Mesenchymal stem cell (in vitro differentiated cells and primary cell): ENCODE measurements around the gene NRP2. TPM values are rescaled to one million over a fixed set of nuclear protein-coding genes. Genes with fewer than 3 reads are reported as not detected.

Experiments
- DNase-seq: peaks from one replicate; pipeline ENCODE4 v3.0.0-alpha.2; 2013
- H2AFZ ChIP-seq: one replicate; pipeline ENCODE4 v1.6.1; 2013; ENCODE audit warnings: low read depth, mild to moderate bottlenecking, control low read depth, inconsistent platforms, low read length, moderate library complexity
- H2AK5ac ChIP-seq: 2 replicates; pipeline ENCODE4 v1.6.1; 2013; ENCODE audit warnings: low read length, moderate library complexity, mild to moderate bottlenecking, inconsistent platforms; ENCODE audit not compliant: severe bottlenecking
- H2BK120ac ChIP-seq: one replicate; pipeline ENCODE4 v1.6.1; 2013; ENCODE audit warnings: low read depth, mild to moderate bottlenecking, inconsistent platforms, low read length, moderate library complexity
- H2BK12ac ChIP-seq, 2 experiments: one replicate each; pipeline ENCODE4 v1.6.1; 2013; ENCODE audit warnings: inconsistent platforms in 2 of 2, low read length in 2 of 2, mild to moderate bottlenecking in 2 of 2, moderate library complexity in 2 of 2, control low read depth in 1 of 2
- H2BK15ac ChIP-seq: one replicate; pipeline ENCODE4 v1.6.1; 2013; ENCODE audit warnings: mild to moderate bottlenecking, low read depth, inconsistent platforms; ENCODE audit not compliant: poor library complexity, severe bottlenecking
- H2BK5ac ChIP-seq: 2 replicates; pipeline ENCODE4 v1.6.1; 2013; ENCODE audit warnings: low read depth, mild to moderate bottlenecking, low read length, control low read depth, inconsistent platforms; ENCODE audit not compliant: poor library complexity, severe bottlenecking
- H3K14ac ChIP-seq, 2 experiments: one replicate each; pipeline ENCODE4 v1.6.1; 2013; ENCODE audit warnings: inconsistent platforms in 2 of 2, low read length in 2 of 2, control low read depth in 1 of 2, mild to moderate bottlenecking in 1 of 2, moderate library complexity in 1 of 2
- H3K18ac ChIP-seq, 2 experiments: one replicate each; pipeline ENCODE4 v1.6.1; 2013; ENCODE audit warnings: inconsistent platforms in 2 of 2, low read length in 2 of 2, control low read depth in 1 of 2, low read depth in 1 of 2, mild to moderate bottlenecking in 1 of 2
- H3K23ac ChIP-seq, 2 experiments: one replicate each; pipeline ENCODE4 v1.6.1; 2013; ENCODE audit warnings: inconsistent platforms in 2 of 2, low read length in 2 of 2, mild to moderate bottlenecking in 2 of 2, moderate library complexity in 2 of 2, control low read depth in 1 of 2
- H3K27ac ChIP-seq: 2 replicates; pipeline ENCODE4 v1.5.1; 2013; ENCODE audit warnings: mild to moderate bottlenecking, moderate library complexity, low read length, control low read depth, inconsistent platforms; ENCODE audit not compliant: poor library complexity, severe bottlenecking
- H3K27me3 ChIP-seq, 2 experiments: 2 replicates each; pipeline versions ENCODE4 v1.6.1 to v1.7.0; 2013; ENCODE audit warnings: low read length in 2 of 2, mild to moderate bottlenecking in 2 of 2, moderate library complexity in 2 of 2, control low read depth in 1 of 2, inconsistent platforms in 1 of 2; ENCODE audit not compliant: control insufficient read depth in 1 of 2, insufficient read depth in 1 of 2
- H3K36me3 ChIP-seq, 2 experiments: 2 replicates each; pipeline versions ENCODE4 v1.6.1 to v1.7.0; 2013; ENCODE audit warnings: low read length in 2 of 2, control low read depth in 1 of 2, inconsistent platforms in 1 of 2, low read depth in 1 of 2, mild to moderate bottlenecking in 1 of 2; ENCODE audit not compliant: insufficient read depth in 2 of 2, control insufficient read depth in 1 of 2
- H3K4ac ChIP-seq, 2 experiments: one replicate each; pipeline ENCODE4 v1.6.1; 2013; ENCODE audit warnings: inconsistent platforms in 2 of 2, low read length in 2 of 2, mild to moderate bottlenecking in 2 of 2, moderate library complexity in 2 of 2, control low read depth in 1 of 2, low read depth in 1 of 2
- H3K4me1 ChIP-seq: 2 replicates; pipeline ENCODE4 v1.6.1; 2013; ENCODE audit warnings: low read depth, low read length, control low read depth; ENCODE audit not compliant: control insufficient read depth, insufficient read depth
- H3K4me2 ChIP-seq: 2 replicates; pipeline ENCODE4 v1.6.1; 2013; ENCODE audit warnings: low read length, mild to moderate bottlenecking, inconsistent platforms; ENCODE audit not compliant: poor library complexity, severe bottlenecking
- H3K4me3 ChIP-seq, 2 experiments: 2 replicates each; pipeline versions ENCODE4 v1.5.1 to v1.7.0; 2013; ENCODE audit warnings: low read length in 2 of 2, mild to moderate bottlenecking in 2 of 2, control low read depth in 1 of 2, low read depth in 1 of 2; ENCODE audit not compliant: insufficient read depth in 1 of 2
- H3K79me1 ChIP-seq: replicated peaks from 2 replicates; pipeline ENCODE4 v1.6.1; 2013; ENCODE audit warnings: mild to moderate bottlenecking, control low read depth, low read length, inconsistent platforms; ENCODE audit not compliant: poor library complexity, severe bottlenecking
- H3K9ac ChIP-seq: 2 replicates; pipeline ENCODE4 v1.7.0; 2013; ENCODE audit warnings: mild to moderate bottlenecking, low read length, moderate library complexity
- H3K9me3 ChIP-seq: 2 replicates; pipeline ENCODE4 v1.7.0; 2013; ENCODE audit warnings: mild to moderate bottlenecking, low read length; ENCODE audit not compliant: control insufficient read depth
- H4K8ac ChIP-seq: one replicate; pipeline ENCODE4 v1.6.1; 2013; ENCODE audit warnings: inconsistent platforms, mild to moderate bottlenecking, low read length, moderate library complexity
- H4K91ac ChIP-seq: one replicate; pipeline ENCODE4 v1.6.1; 2013; ENCODE audit warnings: mild to moderate bottlenecking, low read length, inconsistent platforms
- WGBS: methylation state at CpG from one replicate; pipeline ENCODE4 v1.1.7; 2013; ENCODE audit warnings: mixed read lengths; 5-methylcytosine and 5-hydroxymethylcytosine counted together
- polyA plus RNA-seq, 2 experiments: library from polyadenylated mRNA; stranded (reverse); fragments of 200-250 nt; gene quantifications; one replicate each; pipeline ENCODE4 v1.2.3, GENCODE V29; 2013

The NRP2 gene
- polyA plus RNA-seq (2013, experiment 1 of 2), result 87.1 TPM
- 83.3 TPM for polyA plus RNA-seq (2013, experiment 2 of 2)

DNA sequence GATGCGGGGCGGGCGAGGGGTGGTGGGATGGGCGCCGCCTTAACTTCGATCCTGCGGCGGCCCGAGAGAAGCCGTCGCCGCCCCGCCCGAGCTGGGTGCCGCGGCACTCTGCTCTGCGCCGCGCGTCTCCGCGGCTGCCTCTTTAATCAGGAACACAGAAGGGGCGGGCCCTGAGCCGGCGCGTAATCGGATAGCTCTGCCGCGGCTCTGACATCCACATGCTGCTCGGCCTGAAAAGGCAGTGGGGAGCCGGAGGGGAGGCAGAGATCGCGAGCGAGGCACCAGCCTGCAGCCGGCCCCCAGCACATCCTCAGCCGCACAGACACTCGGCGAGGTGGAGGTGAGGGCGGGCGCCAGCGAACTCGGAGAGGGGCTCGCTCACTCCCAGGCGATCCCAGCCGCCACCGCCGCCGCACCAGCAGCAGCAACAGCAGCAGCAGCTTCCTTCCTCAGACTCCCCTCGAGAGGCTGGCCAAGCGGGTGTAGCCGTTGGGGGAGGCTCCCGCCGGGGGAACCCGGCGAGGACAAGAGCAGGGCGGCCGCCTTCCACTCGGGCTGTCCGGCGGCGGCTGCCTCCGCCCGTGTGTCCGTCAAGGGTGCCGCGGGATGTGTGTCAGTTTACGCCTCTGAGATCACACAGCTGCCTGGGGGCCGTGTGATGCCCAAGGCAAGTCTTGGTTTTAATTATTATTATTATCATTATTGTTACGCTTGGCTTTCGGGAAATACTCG is at the start of gene NRP2:
NRP2 (plus strand) TSS at position 263 of the 732 bp plus-strand sequence. CDS start 790 bp downstream, outside the sequence.
- H3K4me2 ChIP-seq, result peak within 1 kb of the TSS; percentile 80
- peaks cover 24% of the 10 kb centered on the region for H3K4me1 ChIP-seq
- H2BK12ac ChIP-seq, result peak within 1 kb of the TSS in 1 of 2 experiments; percentile 51
- H3K18ac ChIP-seq, result peak within 1 kb of the TSS; percentile 58 to 98
- no peak within 1 kb of the TSS for H3K23ac ChIP-seq
- peak; percentile 92 for DNase-seq
- peak within 1 kb of the TSS; percentile 49 for H3K27ac ChIP-seq
- no peaks in the 10 kb centered on the region for H3K27me3 ChIP-seq
- H2AK5ac ChIP-seq, result no peak within 1 kb of the TSS
- peak within 1 kb of the TSS; percentile 43 for H2AFZ ChIP-seq
- peak within 1 kb of the TSS; percentile 57 to 76 for H3K4ac ChIP-seq
- H4K91ac ChIP-seq, result peak within 1 kb of the TSS; percentile 65
- peak within 1 kb of the TSS in 1 of 2 experiments; percentile 73 for H3K14ac ChIP-seq
- WGBS, result 1% methylated on average over 61 of the region's 71 CpGs
- peaks cover 23% of the 10 kb centered on the region for H3K79me1 ChIP-seq
- peak within 1 kb of the TSS; percentile 88 for H3K9ac ChIP-seq
- peaks cover 0 to 4% of the 10 kb centered on the region in 2 experiments for H3K36me3 ChIP-seq
- peak within 1 kb of the TSS; percentile 82 for H2BK15ac ChIP-seq
- peak within 1 kb of the TSS; percentile 46 for H4K8ac ChIP-seq
- H2BK5ac ChIP-seq, result no peak within 1 kb of the TSS
- H3K4me3 ChIP-seq, result peak within 1 kb of the TSS; percentile 72 to 84
- H2BK120ac ChIP-seq, result peak within 1 kb of the TSS; percentile 56
- H3K9me3 ChIP-seq, result no peaks in the 10 kb centered on the region

DNA sequence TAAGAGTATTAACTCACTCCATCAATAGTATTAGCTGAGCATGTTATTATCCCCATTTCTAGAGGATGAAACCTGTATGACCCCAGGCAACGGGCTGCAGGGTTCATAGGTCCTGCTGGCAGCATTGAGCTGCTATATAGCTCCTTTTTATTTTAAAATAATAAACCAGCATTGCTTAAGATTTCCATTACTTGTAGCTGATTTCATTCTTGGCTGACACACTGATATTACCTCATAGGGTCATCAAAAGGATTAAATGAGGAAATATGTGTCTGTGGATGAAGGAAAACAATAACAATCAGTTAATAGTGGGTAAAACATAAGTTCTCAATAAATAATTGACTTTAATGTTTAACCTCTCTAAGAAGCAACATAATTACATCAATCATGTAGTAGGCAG is 48.3 kb upstream of the NRP2 start:
- H3K4me1 ChIP-seq, result no peaks in the 10 kb centered on the region
- DNase-seq, result no peak
- H3K18ac ChIP-seq, result no peak overlapping the region
- H3K23ac ChIP-seq, result no peak overlapping the region
- WGBS, result 67% methylated on average over 1 of the region's 1 CpG
- no peaks in the 10 kb centered on the region for H3K79me1 ChIP-seq
- no peak overlapping the region for H2AK5ac ChIP-seq
- no peaks in the 10 kb centered on the region for H3K27me3 ChIP-seq
- H3K9me3 ChIP-seq, result no peaks in the 10 kb centered on the region
- no peak overlapping the region for H3K27ac ChIP-seq
- no peak overlapping the region for H3K4me2 ChIP-seq
- no peak overlapping the region for H4K91ac ChIP-seq
- no peak overlapping the region for H2BK5ac ChIP-seq
- no peak overlapping the region for H2BK120ac ChIP-seq
- no peak overlapping the region for H2BK15ac ChIP-seq
- no peak overlapping the region for H4K8ac ChIP-seq
- H3K4me3 ChIP-seq, result no peak overlapping the region
- no peaks in the 10 kb centered on the region for H3K36me3 ChIP-seq
- H3K4ac ChIP-seq, result no peak overlapping the region
- H3K9ac ChIP-seq, result no peak overlapping the region
- H2BK12ac ChIP-seq, result no peak overlapping the region
- H3K14ac ChIP-seq, result no peak overlapping the region
- no peak overlapping the region for H2AFZ ChIP-seq

- Histone ChIP-seq H2BK12ac (no peak overlapping the region), H3K23ac (no peak overlapping the region), H2AFZ (no peak overlapping the region), H2AK5ac (no peak overlapping the region), H3K27ac (no peak overlapping the region), H3K14ac (no peak overlapping the region), H2BK5ac (no peak overlapping the region), H3K79me1 (no peaks in the 10 kb centered on the region), H3K4me2 (no peak overlapping the region), H4K91ac (no peak overlapping the region), H3K18ac (no peak overlapping the region), H4K8ac (no peak overlapping the region), H2BK15ac (no peak overlapping the region), H3K27me3 (no peaks in the 10 kb centered on the region), H3K9ac (no peak overlapping the region), H3K4me3 (no peak overlapping the region), H3K36me3 (no peaks in the 10 kb centered on the region), H3K4me1 (no peaks in the 10 kb centered on the region), H3K9me3 (no peaks in the 10 kb centered on the region), H3K4ac (no peak overlapping the region), H2BK120ac (no peak overlapping the region)
- WGBS, result 78% methylated on average over 7 of the region's 7 CpGs
- no peak for DNase-seq
These were observed 45.6 kb upstream of the NRP2 start for GRCh38 chr2:205636549-205637319.

GRCh38 chr2:205637320-205637602 is 45.0 kb upstream of the NRP2 start:
- H3K79me1 ChIP-seq, result no peaks in the 10 kb centered on the region
- no peak overlapping the region for H3K14ac ChIP-seq
- no peak overlapping the region for H2AFZ ChIP-seq
- H4K91ac ChIP-seq, result no peak overlapping the region
- H3K9me3 ChIP-seq, result no peaks in the 10 kb centered on the region
- no peak overlapping the region for H3K4me2 ChIP-seq
- H3K4ac ChIP-seq, result no peak overlapping the region
- H3K9ac ChIP-seq, result no peak overlapping the region
- no peak overlapping the region for H2BK12ac ChIP-seq
- H3K18ac ChIP-seq, result no peak overlapping the region
- no peaks in the 10 kb centered on the region for H3K27me3 ChIP-seq
- H2AK5ac ChIP-seq, result no peak overlapping the region
- H3K4me1 ChIP-seq, result no peaks in the 10 kb centered on the region
- no peak overlapping the region for H3K27ac ChIP-seq
- no peak overlapping the region for H2BK120ac ChIP-seq
- H3K23ac ChIP-seq, result no peak overlapping the region
- no peak overlapping the region for H4K8ac ChIP-seq
- H2BK15ac ChIP-seq, result no peak overlapping the region
- no peak for DNase-seq
- H2BK5ac ChIP-seq, result no peak overlapping the region
- H3K4me3 ChIP-seq, result no peak overlapping the region
- no peaks in the 10 kb centered on the region for H3K36me3 ChIP-seq
